Tibial artery (tissue), 4 donors: ENCODE data around the gene COL4A5.

Experiments
- DNase-seq, 2 donors: peaks; one replicate each; pipeline ENCODE4 v3.0.0-alpha.2; 2019
- H3K27ac ChIP-seq, 2 donors: fragments of 200-600 bp; sonication (generic) in 1 of 2; 1 replicate in 1 of 2; 2 replicates in 1 of 2; pipeline ENCODE4 v1.5.1; 2018 to 2019; ENCODE audit warnings: mild to moderate bottlenecking in 1 of 2
- H3K27me3 ChIP-seq, 2 donors: fragments of 200-600 bp; sonication (generic) in 1 of 2; one replicate each; pipeline versions ENCODE4 v1.5.1 to v1.6.0; 2016 to 2019
- H3K36me3 ChIP-seq, 3 donors: fragments of 200-600 bp; sonication (generic) in 2 of 3; one replicate each; pipeline ENCODE4 v1.5.1; 2016 to 2019; ENCODE audit warnings: mild to moderate bottlenecking in 2 of 3
- H3K4me1 ChIP-seq, 4 donors: fragments of 200-600 bp; sonication (generic) in 2 of 4; 1 replicate in 3 of 4; 2 replicates in 1 of 4; pipeline ENCODE4 v1.5.1; 2016 to 2019
- H3K4me3 ChIP-seq, 2 donors: fragments of 200-600 bp; sonication (generic) in 1 of 2; 1 replicate in 1 of 2; 2 replicates in 1 of 2; pipeline ENCODE4 v1.5.1; 2018 to 2019; ENCODE audit warnings: mild to moderate bottlenecking in 2 of 2
- H3K9me3 ChIP-seq, 3 donors: fragments of 200-600 bp; sonication (generic) in 1 of 3; one replicate each; pipeline ENCODE4 v1.5.1; 2016 to 2019
- intact Hi-C: fragments of 100-400 bp; cut with DNase I; formaldehyde crosslinking; loops from one replicate; pipeline ENCODE4 v1.15.0; 2023; ENCODE audit warnings: low total_unique reads
- TF ChIP-seq, protein P1 (sequence below), 2 experiments: fragments of 200-600 bp in 1 of 2; fragments of 450-650 bp in 1 of 2; IDR thresholded peaks; one replicate each; pipeline ENCODE4 v1.5.1; 2017 to 2019; ENCODE audit warnings: antibody characterized with exemption in 2 of 2, mild to moderate bottlenecking in 1 of 2, moderate library complexity in 1 of 2

Gene COL4A5

DNA sequence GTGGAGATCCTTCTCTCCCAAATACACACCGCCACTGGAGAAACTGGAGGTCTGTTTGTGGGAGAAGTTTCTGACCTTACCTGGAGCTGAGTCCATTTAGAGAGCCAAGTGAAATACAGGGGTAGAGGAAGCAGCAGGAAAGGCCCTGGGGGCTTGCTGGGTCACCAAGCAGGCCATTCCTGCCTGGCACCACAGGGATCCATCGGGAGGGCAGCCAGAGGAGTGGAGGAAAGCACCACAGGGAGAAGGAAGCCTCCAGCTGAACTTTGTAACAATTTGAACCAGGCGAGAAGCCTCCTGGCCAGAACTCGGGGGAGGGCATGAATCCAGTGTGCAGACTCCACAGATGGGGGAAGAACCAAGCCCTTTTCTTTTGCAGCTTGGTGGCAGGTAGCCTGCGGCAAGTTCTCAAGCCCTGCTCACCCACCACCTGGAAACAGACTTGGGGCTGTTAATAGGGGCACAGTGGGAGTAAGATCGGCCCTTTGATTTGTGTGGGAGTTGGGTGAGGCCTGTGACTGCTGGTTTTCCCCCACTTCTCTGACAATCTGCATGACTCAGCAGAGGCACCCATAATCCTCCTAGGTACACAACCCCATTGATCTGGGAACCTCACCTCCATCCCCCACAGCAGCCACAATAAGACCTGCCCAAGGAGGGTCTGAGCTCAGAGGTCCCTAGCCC lies 202.1 kb downstream of the COL4A5 start:
- Histone ChIP-seq H3K9me3 (peaks cover 0 to 17% (median 0%) of the 10 kb centered on the region in 3 donors), H3K27ac (no peak overlapping the region), H3K27me3 (no peaks in the 10 kb centered on the region), H3K36me3 (peaks cover 0 to 7% (median 0%) of the 10 kb centered on the region in 3 donors), H3K4me3 (no peak overlapping the region), H3K4me1 (no peaks in the 10 kb centered on the region)
- no peak for DNase-seq
- TF ChIP-seq, protein P1, sequence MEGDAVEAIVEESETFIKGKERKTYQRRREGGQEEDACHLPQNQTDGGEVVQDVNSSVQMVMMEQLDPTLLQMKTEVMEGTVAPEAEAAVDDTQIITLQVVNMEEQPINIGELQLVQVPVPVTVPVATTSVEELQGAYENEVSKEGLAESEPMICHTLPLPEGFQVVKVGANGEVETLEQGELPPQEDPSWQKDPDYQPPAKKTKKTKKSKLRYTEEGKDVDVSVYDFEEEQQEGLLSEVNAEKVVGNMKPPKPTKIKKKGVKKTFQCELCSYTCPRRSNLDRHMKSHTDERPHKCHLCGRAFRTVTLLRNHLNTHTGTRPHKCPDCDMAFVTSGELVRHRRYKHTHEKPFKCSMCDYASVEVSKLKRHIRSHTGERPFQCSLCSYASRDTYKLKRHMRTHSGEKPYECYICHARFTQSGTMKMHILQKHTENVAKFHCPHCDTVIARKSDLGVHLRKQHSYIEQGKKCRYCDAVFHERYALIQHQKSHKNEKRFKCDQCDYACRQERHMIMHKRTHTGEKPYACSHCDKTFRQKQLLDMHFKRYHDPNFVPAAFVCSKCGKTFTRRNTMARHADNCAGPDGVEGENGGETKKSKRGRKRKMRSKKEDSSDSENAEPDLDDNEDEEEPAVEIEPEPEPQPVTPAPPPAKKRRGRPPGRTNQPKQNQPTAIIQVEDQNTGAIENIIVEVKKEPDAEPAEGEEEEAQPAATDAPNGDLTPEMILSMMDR (IDR thresholded peaks at IDR 0.05) = no peak
- intact Hi-C loops = no loop called here

DNA sequence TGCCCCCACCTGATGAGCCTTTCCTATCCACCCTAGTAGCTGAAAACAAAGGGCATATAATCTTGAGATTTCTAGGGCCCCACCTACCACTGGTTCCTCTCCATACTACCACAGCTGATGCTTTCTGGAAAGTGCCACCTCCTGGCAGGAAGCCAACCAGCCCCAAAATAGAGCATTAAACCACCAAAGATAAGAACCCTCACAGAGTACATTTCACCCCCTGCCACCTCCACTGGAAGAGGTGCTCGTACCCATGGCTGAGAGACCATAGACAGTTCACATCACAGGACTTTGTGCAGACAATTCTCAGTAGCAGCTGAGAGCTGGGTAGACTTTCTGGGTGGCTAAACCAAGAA lies 202.6 kb downstream of the COL4A5 start:
- intact Hi-C loops = no loop called here
- no peak overlapping the region for H3K4me3 ChIP-seq
- peaks cover 0 to 17% (median 0%) of the 10 kb centered on the region in 3 donors for H3K9me3 ChIP-seq
- H3K4me1 ChIP-seq = no peaks in the 10 kb centered on the region
- no peak for DNase-seq
- H3K36me3 ChIP-seq = peaks cover 0 to 7% (median 0%) of the 10 kb centered on the region in 3 donors
- no peak overlapping the region for H3K27ac ChIP-seq
- no peaks in the 10 kb centered on the region for H3K27me3 ChIP-seq
- TF ChIP-seq, protein P1 (IDR thresholded peaks at IDR 0.05) = no peak

DNA sequence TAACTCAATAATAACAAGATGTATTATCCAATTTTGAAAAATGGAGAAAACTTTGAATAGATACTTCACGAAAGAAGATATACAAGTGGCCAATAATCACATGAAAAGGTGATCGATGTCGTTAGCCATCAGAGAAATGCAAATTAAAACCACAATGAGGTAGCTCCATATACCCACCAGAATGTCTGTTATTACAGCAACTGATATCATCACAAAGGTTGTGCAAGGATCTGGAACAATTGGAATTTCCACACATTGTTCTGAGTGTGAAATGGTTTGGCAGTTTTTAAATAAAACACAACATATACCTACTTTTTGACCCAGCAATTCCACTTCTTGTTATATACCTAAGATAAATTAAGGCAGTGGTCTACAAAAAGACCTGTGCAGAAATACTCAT lies 225.1 kb downstream of the COL4A5 start:
- DNase-seq = no peak
- H3K27me3 ChIP-seq = no peaks in the 10 kb centered on the region
- H3K36me3 ChIP-seq = no peaks in the 10 kb centered on the region
- H3K9me3 ChIP-seq = no peaks in the 10 kb centered on the region
- intact Hi-C loops = no loop called here
- TF ChIP-seq, protein P1 (IDR thresholded peaks at IDR 0.05) = no peak
- no peak overlapping the region for H3K27ac ChIP-seq
- H3K4me1 ChIP-seq = no peaks in the 10 kb centered on the region
- no peak overlapping the region for H3K4me3 ChIP-seq

DNA sequence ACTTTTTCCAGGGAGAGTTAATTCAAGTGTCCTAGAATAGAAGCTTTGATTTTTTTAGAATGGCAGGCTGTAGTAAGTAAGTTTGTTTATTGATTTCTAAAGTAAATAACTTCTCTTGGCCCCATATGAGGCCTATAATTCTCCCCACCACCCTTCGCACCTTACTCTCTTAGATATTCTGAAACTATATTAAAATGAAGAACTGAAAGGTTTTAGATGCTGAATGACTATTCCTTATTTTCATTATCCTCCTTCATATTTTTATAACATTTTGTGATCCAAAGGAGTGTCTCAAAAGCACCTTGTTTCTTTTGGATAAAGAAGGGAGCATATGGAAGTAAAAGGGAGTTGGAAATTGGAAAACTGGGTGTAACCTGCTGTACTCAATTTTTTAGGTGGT lies 226.5 kb downstream of the COL4A5 start:
- intact Hi-C loops = no loop called here
- Histone ChIP-seq H3K27ac (no peak overlapping the region), H3K4me3 (no peak overlapping the region), H3K36me3 (no peaks in the 10 kb centered on the region), H3K4me1 (no peaks in the 10 kb centered on the region), H3K27me3 (no peaks in the 10 kb centered on the region), H3K9me3 (no peaks in the 10 kb centered on the region)
- DNase-seq = no peak
- TF ChIP-seq, protein P1 (IDR thresholded peaks at IDR 0.05) = no peak

DNA sequence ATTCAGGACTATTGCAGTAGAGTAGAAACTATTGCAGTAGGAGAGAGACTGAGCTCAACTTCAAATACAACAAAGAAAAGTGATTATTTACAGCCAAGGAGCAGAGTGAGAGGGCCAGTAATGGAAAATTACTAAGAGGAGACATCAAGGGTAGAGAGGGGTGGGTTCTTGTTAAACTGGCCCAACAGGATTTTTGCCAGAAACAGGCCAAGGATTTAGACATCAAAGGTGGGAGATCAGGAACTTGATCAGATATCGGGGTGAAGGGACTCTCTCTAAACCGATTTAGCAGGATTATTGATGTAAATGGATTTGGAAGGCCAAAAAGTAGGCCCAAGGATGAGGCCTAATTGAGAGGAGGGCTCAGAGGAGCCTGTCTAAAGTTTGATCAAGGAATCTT lies 231.9 kb downstream of the COL4A5 start:
- no peaks in the 10 kb centered on the region for H3K27me3 ChIP-seq

More for the DNA sequence above, 231.9 kb downstream of the COL4A5 start:
- no peaks in the 10 kb centered on the region for H3K4me1 ChIP-seq
- H3K27ac ChIP-seq = no peak overlapping the region
- DNase-seq = no peak
- H3K9me3 ChIP-seq = no peaks in the 10 kb centered on the region
- intact Hi-C loops = no loop called here
- no peak overlapping the region for H3K4me3 ChIP-seq
- H3K36me3 ChIP-seq = no peaks in the 10 kb centered on the region
- TF ChIP-seq, protein P1 (IDR thresholded peaks at IDR 0.05) = no peak
